Measurements from ENCODE around the gene HSD17B14. TPM values are rescaled to one million over a fixed set of nuclear protein-coding genes. Genes with fewer than 3 reads are reported as not detected.

Gene HSD17B14
- total and polyA plus RNA-seq, 9 of the 15 experiments (the other 6 are each of a cell fraction or from before 2014, with no cell fraction given): 0.16 TPM; not detected in 8

GRCh38 chr19:48836089-48837017, at the start of gene HSD17B14 (continued):
- TF ChIP-seq CLOCK (CRISPR knock-in tag; IDR thresholded peaks at IDR 0.05; ENCODE audit: borderline replicate concordance) (no peak), PPARD (CRISPR knock-in tag; IDR thresholded peaks at IDR 0.05) (no peak), CEBPG (CRISPR knock-in tag; IDR thresholded peaks at IDR 0.05) (no peak), CEBPG (tag; conservative IDR thresholded peaks at IDR 0.05 in 1 of 2, IDR thresholded peaks at IDR 0.05 in 1 of 2) (no peak), ZNF609 (CRISPR knock-in tag; IDR thresholded peaks at IDR 0.05; ENCODE audit: borderline replicate concordance) (no peak), ARNT (IDR thresholded peaks at IDR 0.05) (no peak), CBX2 (IDR thresholded peaks at IDR 0.05; ENCODE audit: insufficient read depth, low read length, poor library complexity, severe bottlenecking) (no peak), STAG1 (CRISPR knock-in tag; IDR thresholded peaks at IDR 0.05; ENCODE audit: borderline replicate concordance) (peak; percentile 3; the same call in 1 of the 2 replicates), ERF (CRISPR knock-in tag; IDR thresholded peaks at IDR 0.05) (no peak), IRF9 (tag; IDR thresholded peaks at IDR 0.05) (no peak), ZNF253 (CRISPR knock-in tag; conservative IDR thresholded peaks at IDR 0.05) (no peak), THRB (CRISPR knock-in tag; conservative IDR thresholded peaks at IDR 0.05) (no peak), ZNF184 (CRISPR knock-in tag; IDR thresholded peaks at IDR 0.05) (no peak), ZNF445 (CRISPR knock-in tag; IDR thresholded peaks at IDR 0.05; ENCODE audit: low read depth) (no peak)

All from K562 (cell line).